ENCODE data around the gene DNAH14.
"Not testable (repeated sequence)": the region's sequence is repeated elsewhere in the genome, so short reads cannot be mapped to it uniquely, and the experiment has no call there.

GRCh38 chr1:225211694-225212442, 282.4 kb downstream of the DNAH14 start:
- TF ChIP-seq POLR2AphosphoS2 (IDR thresholded peaks at IDR 0.05; ENCODE audit: low read length); CTCF (IDR thresholded peaks at IDR 0.05 in 2 of 3, conservative IDR thresholded peaks at IDR 0.05 in 1 of 3; ENCODE audit: insufficient read depth in 2 of 3, low read depth in 1 of 3, low read length in 3 of 3); MTA1 (IDR thresholded peaks at IDR 0.05; ENCODE audit: borderline replicate concordance); ZNF830 (CRISPR knock-in tag; IDR thresholded peaks at IDR 0.05); POLR2AphosphoS5 (IDR thresholded peaks at IDR 0.05; ENCODE audit: control insufficient read depth, insufficient read depth, low read depth, low read length); U2AF1 (optimal IDR thresholded peaks at IDR 0.05; ENCODE audit: low read depth, low read length); RAD21 (CRISPR knock-in tag; conservative IDR thresholded peaks at IDR 0.05 in 1 of 2, IDR thresholded peaks at IDR 0.05 in 1 of 2); CBX2 (IDR thresholded peaks at IDR 0.05; ENCODE audit: insufficient read depth, low read length, poor library complexity, severe bottlenecking): not testable (repeated sequence)

Measured in K562 (cell line).